Stimulated activated CD4-positive, alpha-beta T cell treated with anti-CD3 and anti-CD28 coated beads, Interleukin-4, amount 100 ng/mL, for 24 hours (primary cell): ENCODE measurements around the gene SLC35E2B.

Source experiments
- DNase-seq: peaks from one replicate; pipeline ENCODE4 v3.0.0-alpha.2; 2020

SLC35E2B gene

GRCh38 chr1:1623181-1623630, 69.4 kb downstream of the SLC35E2B start:
- no peak for DNase-seq

GRCh38 chr1:1622788-1623094, 69.9 kb downstream of the SLC35E2B start:
- no peak for DNase-seq

- DNase-seq: no peak
Observed at GRCh38 chr1:1622010-1622787, 70.4 kb downstream of the SLC35E2B start.

GRCh38 chr1:1621173-1622009, 71.2 kb downstream of the SLC35E2B start:
- no peak for DNase-seq

GRCh38 chr1:1620433-1621139, 72.0 kb downstream of the SLC35E2B start:
- no peak for DNase-seq

- DNase-seq: no peak
Observed at GRCh38 chr1:1619917-1620361, 72.7 kb downstream of the SLC35E2B start.

- no peak for DNase-seq
Observed at GRCh38 chr1:1618396-1619068, 74.1 kb downstream of the SLC35E2B start.

- DNase-seq: no peak
Observed at GRCh38 chr1:1617925-1618324, 74.7 kb downstream of the SLC35E2B start.

GRCh38 chr1:1617516-1617915, 75.1 kb downstream of the SLC35E2B start:
- no peak for DNase-seq

GRCh38 chr1:1616838-1617237, 75.8 kb downstream of the SLC35E2B start:
- DNase-seq: no peak

GRCh38 chr1:1616045-1616790, 76.4 kb downstream of the SLC35E2B start:
- peak; percentile 43 for DNase-seq

- DNase-seq: peak; percentile 96
Observed at GRCh38 chr1:1615256-1616044, 77.1 kb downstream of the SLC35E2B start, which contains the start of gene MIB2. Gene MIB2 (plus strand): TSS chr1:1615500. CDS start chr1:1623453, 7,953 bp downstream.

- no peak for DNase-seq
Observed at GRCh38 chr1:1614954-1615255, 77.7 kb downstream of the SLC35E2B start.

GRCh38 chr1:1614204-1614953, 78.2 kb downstream of the SLC35E2B start:
- peak; percentile 71 for DNase-seq

GRCh38 chr1:1613509-1614082, 79.0 kb downstream of the SLC35E2B start:
- no peak for DNase-seq

- no peak for DNase-seq
Observed at GRCh38 chr1:1612104-1612400, 80.5 kb downstream of the SLC35E2B start.

GRCh38 chr1:1610796-1611195, 81.8 kb downstream of the SLC35E2B start:
- no peak for DNase-seq

GRCh38 chr1:1609822-1610485, 82.6 kb downstream of the SLC35E2B start:
- no peak for DNase-seq
